Measurements from ENCODE around the gene IRF1.
"Not testable (repeated sequence)": the region's sequence is repeated elsewhere in the genome, so short reads cannot be mapped to it uniquely, and the experiment has no call there.

Gene IRF1

DNA sequence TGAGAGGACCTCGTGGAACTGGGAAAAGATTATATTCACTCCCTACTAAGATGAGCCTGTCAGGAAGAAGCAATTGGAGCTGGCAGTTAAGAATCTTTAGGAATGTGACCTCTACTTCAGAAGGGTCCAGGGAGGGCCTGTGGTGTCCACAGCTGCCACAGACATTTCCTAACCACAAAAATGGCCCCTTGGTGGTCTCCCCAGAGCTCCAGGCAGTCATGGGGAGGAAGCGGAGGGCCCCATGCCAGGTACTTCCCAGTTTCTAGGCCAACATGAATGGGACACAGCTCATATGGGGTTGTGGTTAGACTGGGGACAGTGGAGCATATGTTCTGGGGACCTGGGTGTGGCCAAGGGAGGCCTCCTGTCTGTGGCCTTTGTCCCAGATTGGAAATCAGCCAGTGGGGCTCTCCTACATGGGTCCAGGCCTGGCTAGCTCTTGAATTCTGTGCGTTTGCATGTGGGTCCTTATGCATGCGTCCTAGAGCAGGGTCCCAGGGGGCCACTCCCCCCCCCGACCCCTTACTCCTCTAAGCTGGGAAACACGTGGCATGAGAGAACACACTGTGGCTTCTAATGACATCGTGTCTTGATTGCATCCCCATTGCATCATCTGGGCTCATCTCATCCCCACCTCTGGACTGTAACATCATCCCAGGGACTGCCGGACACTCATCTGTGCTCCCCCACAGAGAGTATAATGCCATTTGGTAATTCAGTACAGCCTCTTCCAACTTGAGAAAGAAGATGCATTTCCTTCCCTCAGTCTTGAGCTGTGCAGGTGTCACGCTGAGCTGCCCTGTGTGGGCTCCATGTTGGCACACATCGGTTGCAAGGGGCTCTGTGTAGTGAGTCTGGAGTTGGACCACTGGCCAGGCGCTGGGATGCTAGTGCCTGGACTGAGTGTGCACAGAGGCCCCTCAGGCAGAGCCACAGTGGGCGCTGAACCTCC, 31.3 kb downstream of the IRF1 start:
- no peak for DNase-seq

DNA sequence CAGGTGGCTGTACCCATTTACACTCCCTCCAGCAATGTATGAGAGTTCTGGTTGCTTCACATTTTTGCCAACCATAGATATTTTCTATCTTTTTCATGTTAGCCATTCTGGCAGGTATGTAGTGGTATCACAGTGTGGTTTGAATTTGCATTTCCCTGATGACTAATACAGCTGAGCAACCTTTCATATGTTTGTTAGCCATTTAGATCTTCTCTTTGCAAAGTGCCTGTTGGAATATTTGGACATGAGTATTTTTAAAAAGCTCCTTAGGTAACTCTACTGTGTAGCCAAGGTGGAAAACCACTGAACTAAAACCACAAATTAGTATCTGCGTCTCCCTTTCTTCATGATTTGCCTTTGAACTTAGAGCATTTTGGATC, 31.9 kb downstream of the IRF1 start:
- no peak for DNase-seq

DNA sequence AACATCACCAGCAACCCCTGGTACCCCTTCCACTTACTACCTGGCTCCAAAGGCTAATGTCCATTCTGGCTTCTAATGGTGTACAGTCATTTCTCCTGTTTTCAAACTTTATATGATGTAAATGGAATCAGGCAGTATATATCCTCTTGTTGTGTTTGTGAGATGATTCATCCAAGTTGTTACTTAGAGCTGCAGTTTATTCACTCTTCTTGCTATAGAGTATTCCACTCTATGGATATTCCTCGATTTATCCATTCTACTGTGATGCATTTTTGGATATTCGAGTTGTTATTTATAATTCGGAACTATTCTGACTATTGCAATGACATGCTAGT, 32.4 kb downstream of the IRF1 start:
- DNase-seq: no peak

DNA sequence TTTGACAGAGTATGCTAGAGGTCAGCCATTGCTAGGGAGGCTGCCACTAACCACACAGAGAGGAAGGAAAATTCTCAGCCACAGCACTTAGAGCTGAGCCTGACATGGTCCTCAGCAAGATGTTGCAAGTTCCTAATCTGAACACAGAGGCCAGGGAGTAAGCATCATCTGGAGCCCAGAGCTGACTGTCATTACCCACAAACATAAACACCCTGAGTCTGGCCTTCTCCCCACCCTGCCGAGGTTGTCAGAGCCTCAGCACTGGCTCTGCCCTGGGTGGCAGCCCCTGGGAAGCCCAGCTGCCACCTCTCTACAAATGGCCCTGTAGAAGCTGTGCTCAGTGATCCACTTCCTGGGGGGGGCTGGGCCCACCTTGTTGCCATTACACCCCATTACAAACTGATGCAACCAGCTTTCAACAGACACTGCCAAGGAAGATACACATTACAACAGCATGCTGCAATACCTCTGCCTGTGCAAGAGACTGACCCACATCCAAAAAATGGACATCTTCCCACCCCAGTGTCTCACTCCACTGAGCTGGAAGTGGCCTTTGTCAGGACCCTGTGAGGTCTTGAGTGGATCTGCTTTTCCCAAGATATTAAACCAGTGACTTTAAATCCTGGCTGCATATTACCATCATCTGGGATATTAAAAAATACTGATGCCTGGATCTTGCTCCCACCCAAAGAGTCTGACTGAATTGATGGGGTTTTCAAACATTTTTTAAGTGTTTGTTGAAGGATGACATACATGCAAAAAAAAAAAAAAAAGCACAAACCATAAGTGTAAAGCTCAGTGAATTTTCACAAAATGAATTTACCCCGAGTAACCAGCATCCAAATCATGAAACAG, 33.0 kb downstream of the IRF1 start:
- DNase-seq: no peak

DNA sequence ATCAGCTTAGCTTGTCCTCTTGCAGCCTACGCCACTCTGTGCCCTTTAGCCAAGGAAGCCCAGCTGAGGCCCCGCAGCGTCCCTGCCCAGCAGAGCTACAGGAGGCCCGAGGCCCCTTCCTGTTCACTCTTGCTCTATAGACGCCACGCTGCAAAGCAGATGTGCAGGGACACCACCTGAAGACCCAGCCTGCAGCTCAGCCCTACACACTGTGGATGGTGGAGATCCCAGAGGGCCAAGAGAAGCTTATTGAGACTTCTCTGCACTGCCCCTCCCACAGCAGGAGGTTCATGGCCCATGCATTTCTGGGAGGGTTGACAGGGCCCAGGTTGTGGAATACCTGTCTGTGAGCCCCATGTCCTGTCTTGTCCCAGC, 33.6 kb downstream of the IRF1 start:
- DNase-seq: no peak

DNA sequence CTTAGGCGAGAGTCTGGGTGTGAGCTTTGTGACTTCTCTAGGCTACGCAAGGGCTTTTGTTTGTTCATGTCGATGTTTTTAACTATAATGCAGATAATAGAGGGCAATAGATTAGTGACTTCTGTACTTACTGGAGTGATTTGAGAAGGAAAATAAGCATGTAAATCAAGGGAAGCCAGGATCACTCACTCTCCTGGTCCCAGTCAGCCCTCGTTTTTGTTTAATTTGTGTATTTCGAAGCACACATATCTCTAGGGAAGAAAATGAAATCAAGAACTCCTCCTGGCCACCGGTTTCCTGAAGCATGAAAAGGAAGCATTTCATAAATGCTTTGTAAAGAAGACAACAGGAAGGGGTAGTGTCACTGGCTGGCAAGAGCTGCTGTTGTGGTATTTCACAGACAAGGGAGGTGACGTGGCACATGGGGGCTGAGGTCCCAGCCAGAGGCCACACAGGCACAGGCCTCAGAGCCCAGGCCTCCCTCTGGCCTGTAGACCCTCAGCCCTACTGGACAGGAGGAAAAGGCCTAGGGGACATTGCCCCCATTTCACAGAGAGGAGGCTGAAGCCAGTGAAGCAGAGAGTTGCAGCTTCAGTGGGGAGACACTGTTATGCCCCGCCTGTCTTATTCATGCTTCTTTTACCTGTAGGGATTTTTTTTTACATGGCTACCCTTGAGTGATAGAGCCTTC, 34.1 kb downstream of the IRF1 start:
- DNase-seq: no peak

DNA sequence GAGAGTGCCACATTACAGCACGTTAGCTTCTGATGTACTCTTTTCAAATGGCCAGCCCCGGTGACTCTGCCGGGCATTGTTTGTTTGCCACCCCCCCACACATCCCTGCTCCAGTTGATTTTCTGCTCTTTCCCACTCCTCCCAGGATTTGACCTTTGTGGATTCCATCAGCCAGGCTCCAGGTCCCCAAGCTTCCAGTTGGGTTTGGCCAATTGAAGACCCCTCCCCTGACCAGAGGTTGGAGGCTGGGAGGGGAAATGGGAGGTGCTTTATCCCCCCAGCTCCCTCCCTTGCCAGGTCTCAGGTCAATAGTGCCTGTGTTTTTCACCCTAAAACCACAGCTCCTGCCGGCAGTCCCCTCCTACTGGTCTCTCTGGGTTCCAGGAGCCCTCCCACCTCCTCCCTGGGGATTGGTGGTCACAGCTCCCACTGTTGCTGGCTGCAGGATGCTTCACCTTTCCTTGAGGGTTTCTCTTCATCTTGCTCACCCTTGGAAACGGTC, 34.9 kb downstream of the IRF1 start:
- DNase-seq: no peak

DNA sequence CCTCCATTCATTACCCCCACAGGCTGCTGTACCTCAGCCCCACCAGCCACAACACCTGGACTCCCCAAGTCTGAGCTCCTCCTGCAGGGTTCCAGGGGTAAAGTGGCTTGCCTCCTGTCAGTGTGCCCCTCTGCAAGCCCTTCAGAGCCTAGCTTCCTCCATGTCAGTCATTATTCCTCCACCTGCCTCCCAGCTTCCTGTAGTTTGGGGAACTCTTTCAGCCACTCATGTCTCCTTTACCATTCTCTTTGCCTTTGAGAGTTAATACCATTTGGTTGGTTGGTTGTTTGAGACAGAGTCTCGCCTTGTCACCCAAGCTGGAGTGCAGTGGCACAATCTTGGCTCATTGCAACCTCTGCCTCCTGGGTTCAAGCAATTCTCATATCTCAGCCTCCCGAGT, 36.2 kb downstream of the IRF1 start:
- DNase-seq: no peak

DNA sequence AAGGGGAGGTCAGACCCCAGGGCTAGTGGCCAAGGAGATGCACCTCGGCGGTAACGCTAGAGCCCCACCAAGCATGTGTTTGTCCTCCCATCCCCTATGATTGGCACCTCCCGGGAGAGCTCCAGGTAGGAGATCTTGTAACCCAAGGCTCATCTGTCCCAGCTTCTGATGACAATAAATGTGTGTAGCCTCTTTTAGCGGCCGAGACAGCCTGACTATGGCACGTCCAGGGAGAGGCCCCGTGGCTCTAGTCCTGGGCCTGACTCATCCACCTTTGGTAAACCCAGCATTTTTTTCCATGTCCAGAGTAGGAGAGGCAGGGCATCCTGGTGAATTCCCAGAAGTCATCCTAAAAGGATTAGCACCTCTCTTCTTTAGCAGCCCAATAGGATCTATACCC, 39.2 kb downstream of the IRF1 start:
- DNase-seq: no peak

DNA sequence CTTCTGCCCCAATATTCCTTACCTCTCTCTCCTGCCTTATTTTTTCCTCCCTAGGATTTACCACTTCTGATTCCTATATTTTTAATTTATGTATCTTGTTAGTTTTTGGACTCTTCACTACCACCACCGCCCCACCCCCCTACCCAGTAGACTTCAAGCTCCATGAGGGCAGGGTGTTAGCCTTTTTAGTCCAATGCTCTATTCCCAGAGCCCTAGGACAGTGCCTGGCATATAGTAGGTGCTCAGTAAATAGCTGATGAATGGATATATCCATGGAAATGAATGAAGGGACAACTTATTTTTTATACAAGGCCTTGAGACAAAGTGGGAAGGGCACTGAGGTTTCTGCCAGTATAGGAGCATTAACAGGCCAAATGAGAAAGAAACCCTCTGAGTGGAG, 41.5 kb downstream of the IRF1 start:
- DNase-seq: no peak

DNA sequence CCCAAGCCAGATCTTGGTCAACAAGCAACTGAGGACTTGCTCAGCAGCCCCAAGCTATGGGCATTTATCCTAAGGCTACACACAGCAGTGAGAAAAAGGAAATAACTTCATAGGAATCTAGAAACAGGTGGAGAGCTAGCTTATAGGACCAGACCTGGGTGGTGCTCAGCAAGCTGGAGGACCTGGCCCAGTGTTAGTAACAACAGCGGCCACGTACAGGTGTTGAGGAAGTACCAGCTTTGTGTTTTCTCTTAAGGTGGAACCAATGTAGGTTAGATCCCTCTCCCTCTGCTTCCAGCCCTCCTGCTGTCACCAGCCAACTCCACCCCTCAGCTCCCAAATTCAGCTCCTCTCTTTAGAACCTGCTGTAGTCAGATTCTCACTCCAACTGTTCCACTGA, 43.4 kb downstream of the IRF1 start:
- no peak for DNase-seq

DNA sequence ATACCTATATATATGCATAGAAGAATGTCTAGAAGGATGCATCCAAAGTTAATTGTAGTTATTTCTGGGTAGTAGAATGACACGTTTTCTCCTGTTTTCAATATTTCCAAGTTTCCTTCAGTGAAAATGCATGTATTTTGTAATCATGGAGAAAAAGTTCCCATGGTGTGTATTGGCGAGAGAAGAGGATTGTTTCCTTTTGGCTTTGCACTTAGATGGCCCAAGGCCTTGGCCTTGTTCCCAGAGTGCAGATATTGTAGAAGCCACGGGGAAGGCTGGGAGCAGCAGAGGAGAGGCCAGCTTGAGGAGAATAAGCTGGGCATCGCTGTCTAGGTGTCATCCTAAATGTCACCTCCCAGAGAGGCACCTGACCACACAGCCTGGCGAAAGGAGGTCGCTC, 44.0 kb downstream of the IRF1 start:
- DNase-seq: no peak

DNA sequence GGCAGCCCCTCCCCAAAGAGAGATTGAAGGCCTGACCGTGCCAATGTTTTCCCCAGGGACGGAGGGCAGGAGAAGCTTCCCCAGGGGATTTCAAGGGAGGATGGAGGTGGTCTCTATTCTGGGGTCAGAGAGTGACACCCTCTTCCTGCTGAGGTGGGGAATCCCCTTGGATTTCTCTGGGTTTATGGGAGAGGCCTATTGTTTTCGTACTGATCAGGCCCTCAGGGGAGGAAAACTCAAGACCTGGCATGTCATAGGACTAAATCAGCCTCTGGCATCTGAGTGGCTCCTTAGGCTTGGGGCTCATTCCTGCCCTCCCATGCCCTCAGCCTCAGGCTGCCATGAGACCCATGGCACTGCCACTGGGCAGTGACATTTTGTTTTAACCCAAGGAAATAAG, 44.6 kb downstream of the IRF1 start:
- DNase-seq: no peak

DNA sequence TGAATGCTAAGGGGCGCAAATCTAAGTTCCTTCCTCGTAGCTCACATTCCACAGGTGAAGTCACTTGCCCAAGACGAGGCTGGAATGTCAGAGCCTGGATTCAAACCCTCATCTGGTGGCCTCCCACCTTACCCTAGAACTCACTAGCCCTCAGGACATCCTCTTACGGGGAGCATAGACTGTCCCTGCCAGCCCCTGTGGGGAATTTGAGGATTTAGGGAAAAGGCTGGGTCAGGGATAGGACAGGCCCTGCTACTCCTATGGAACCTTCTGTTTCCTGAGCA, 45.0 kb downstream of the IRF1 start:
- no peak for DNase-seq

DNA sequence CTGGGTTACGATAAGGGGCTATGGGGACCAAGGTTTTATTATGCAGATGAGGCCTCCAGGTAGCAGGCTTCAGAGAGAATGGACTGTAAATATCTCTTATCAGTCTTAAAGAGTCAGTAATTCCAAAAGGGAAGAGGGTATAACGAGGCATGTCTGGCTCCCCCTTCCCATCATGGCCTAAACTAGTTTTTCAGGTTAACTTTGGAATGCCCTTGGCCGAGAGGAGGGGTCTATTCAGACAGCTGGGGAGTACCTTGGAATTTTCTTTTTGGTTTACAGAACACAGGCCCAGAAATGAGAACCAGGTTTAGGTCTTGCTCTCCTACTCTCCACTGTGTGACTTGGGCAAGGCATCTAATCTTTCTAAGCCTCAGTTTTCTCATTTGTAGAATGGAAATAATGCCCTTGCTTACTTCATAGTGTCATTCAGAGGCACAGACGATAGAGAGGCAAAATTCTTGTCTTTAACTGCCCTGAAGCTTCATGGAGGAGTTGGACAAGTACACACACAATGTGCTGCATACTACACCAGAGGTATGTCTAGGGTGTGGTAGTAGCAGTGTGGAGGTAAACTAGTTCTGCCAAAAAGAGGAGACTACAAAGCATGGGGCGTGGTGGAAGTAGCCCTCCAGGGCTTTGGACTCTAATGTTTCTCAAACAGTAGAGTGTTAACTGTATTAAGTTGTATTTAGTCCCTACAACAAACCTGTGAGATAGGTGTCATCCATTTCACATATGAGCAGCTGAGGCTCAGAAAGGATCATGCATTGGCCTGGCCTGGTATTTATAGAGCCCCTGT, 45.5 kb downstream of the IRF1 start:
- DNase-seq: no peak

DNA sequence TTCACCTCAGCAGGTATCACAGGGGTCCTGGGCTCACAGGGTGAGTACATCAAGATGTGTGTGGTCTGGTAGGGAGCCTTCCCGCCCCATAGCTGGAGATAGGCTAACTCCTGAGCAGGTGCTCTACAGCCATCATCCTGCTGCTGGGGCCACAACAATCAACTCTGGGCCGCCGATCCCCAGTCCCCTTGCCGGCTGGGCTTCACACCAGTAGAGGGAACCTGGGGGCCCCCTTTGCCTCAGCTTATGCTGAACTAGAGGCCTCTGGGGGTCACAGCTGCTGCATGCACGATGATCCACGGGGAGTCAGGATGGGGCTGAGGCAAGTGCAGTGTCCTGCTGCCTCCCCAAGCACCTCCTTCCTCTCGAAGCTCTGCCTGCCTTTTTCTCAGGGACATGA, 46.5 kb downstream of the IRF1 start:
- no peak for DNase-seq

DNA sequence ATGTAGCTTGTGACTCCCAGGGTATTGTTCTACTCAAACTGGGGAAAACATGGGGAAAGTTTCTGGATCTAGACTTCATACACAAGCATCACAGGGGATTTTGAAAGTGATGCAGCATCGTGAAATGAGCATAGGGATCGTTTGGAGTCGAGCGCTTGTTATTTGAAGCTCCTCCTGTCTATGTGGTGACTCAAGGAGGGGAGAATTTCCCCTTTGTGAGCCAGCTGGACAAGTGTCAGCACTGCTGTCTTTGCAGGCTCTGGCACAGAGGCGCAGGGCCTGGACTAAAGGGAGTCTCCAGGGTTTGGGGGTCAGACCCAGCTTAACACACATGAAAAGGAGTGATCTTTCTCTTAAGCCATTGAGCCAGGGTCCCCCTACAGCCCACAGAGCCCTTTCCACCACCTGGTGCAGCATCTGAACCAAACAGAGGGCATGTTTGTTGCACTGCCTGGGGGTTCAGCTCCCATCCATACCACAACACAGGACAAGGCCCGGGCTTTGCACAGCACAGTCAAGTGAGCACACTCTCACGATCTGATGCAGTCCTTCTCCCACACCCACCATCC, 51.0 kb downstream of the IRF1 start:
- peak; percentile 83 for DNase-seq

DNA sequence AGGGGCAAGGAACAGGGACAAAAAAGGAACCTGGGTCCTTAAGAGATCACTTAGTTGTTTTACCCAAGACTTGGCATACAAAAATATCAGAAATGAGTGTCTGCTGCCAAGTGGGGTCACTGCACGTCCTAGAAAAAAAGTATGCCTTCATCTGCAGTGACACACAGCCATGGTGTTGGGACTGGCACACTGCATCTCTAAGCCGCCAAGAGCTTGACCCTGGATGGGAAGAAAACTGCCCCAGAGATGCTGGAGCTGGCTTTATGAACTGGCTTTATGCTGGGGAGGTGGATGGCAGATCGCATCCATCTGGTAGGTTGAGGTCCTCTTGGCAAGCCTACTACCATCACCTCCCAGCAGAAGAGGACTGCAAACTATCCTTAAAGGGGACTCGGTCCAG, 51.7 kb downstream of the IRF1 start:
- DNase-seq: no peak

DNA sequence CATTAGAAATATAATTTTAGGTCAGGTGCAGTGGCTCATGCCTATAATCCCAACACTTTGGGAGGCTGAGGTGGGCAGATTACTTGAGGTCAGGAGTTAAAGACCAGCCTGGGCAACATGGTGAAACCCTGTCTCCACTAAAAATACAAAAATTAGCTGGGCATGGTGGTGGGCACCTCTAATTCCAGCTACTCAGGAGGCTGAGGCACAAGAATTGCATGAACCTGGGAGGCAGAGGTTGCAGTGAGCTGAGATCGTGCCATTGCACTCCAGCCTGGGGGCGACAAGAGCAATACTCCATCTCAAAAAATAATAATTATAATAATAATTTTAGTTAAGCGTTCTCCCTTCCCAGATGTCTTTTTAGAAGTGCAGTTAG, 52.3 kb downstream of the IRF1 start:
- DNase-seq: not testable (repeated sequence)

DNA sequence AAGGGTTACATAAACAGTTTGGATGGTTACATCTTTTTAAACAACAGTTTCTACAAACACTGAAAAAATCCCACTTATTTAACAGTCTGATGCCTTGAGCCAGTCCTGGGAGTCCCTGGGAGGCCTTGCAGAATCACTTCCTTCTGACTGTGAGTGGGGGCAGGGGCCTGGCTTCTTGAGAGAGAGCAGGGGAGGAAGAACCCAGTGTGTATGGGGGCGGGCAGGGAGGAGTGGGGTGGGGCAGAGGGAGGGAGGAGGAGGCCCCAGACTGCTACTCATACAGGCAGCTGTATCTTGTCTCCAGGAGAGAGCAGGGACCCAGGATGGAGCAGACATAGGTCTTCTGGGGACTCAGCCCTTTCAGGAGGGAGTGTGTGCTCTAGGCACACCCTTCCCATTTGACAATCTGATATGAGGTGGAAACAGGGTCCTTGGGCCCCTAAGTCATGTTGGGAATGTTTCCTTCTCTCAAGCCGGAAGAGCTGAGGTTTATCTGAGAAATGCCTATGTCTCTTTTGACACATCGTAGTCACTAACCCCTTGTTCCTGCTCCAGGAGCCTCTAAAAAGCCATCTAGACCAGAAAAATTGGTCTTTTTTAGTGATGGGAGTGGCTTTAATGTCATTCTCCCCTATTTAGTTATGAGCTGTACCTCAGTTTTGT, 52.8 kb downstream of the IRF1 start:
- peak; percentile 74 for DNase-seq

DNA sequence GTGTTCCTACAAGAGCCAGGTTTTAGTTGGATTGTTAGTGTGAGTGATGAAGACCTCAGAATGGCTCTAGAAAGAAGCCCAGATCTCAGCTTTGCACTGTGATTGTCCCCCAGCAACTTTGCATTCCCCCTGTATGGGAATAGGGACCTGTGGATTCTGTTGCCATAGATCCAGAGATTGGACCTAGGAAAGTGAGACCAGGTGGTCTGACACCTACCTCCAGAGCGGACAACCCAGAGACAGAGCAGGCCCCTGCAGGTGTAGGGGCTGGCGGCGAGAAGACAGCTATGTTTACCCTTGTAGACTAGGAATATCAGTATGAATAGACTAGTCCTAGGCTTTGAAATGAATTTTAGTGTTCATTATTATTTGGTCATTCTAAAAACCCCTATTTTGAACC, 53.6 kb downstream of the IRF1 start:
- DNase-seq: no peak

DNA sequence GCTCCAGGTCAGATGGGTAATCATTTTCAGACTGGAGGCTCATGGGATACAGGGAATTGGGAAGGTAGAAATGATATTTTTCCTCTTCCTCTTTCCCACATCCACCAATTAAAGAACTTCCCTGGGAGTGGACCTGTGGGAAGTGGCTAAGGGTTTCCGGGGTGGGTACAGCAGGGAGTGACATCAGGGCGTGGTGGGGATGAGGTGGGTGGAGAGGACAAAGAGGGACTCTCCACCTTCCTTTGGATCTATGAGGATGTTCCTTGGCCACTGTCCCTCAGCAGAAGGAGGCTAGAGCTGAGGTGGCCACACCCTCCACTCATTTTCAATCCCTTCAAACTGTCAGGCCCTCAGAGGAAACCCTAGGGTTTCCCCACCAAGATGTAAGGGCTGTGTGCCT, 54.7 kb downstream of the IRF1 start:
- no peak for DNase-seq
